SU-DHL-6 (cell line): ENCODE data around the gene ZNF423.

Source experiments
- CTCF ChIP-seq: fragments of 200-600 bp; sonication (generic); IDR thresholded peaks from one replicate; pipeline ENCODE4 v1.5.1; 2017; ENCODE audit warnings: antibody characterized with exemption, mild to moderate bottlenecking, low read length, moderate library complexity; ENCODE audit not compliant: insufficient read depth, poor library complexity, severe bottlenecking
- EZH2phosphoT487 ChIP-seq: fragments of 200-600 bp; sonication (generic), shearing (Covaris generic); conservative IDR thresholded peaks from 2 replicates; pipeline ENCODE4 v1.6.1; 2018; ENCODE audit warnings: mild to moderate bottlenecking, antibody characterized with exemption, low read length, moderate library complexity, mixed read lengths

- TF ChIP-seq CTCF: no peak
- TF ChIP-seq EZH2phosphoT487: no peak
Measured at GRCh38 chr16:49855280-49855821, 561 bp downstream of the ZNF423 start.
